Endothelial cell (in vitro differentiated cells): Measurements from ENCODE around the gene CHCHD3. TPM values are rescaled to one million over a fixed set of nuclear protein-coding genes. Genes with fewer than 3 reads are reported as not detected.

Source experiments
- DNase-seq: peaks from one replicate; pipeline ENCODE4 v3.0.0; 2021; ENCODE audit warnings: low spot score
- H3K27ac Mint-ChIP-seq: one replicate; pipeline ENCODE4 v1.8.0; 2021; ENCODE audit warnings: mixed read lengths, inconsistent platforms; ENCODE audit not compliant: unreplicated experiment
- H3K27me3 Mint-ChIP-seq: one replicate; pipeline ENCODE4 v1.8.0; 2021; ENCODE audit warnings: mild to moderate bottlenecking, moderate library complexity, mixed read lengths, inconsistent platforms; ENCODE audit not compliant: unreplicated experiment
- H3K36me3 Mint-ChIP-seq: one replicate; pipeline ENCODE4 v1.8.0; 2021; ENCODE audit warnings: mild to moderate bottlenecking, low read depth, mixed read lengths, inconsistent platforms; ENCODE audit not compliant: unreplicated experiment
- H3K4me1 Mint-ChIP-seq: one replicate; pipeline ENCODE4 v1.8.0; 2021; ENCODE audit warnings: mild to moderate bottlenecking, mixed read lengths, inconsistent platforms; ENCODE audit not compliant: unreplicated experiment
- H3K4me3 Mint-ChIP-seq: one replicate; pipeline ENCODE4 v1.8.0; 2021; ENCODE audit warnings: mild to moderate bottlenecking, mixed read lengths, inconsistent platforms; ENCODE audit not compliant: unreplicated experiment
- H3K9me3 Mint-ChIP-seq: one replicate; pipeline ENCODE4 v1.8.0; 2021; ENCODE audit warnings: mixed read lengths, inconsistent platforms; ENCODE audit not compliant: unreplicated experiment
- CTCF ChIP-seq: fragments of 200-600 bp; sonication (generic); IDR thresholded peaks from one replicate; pipeline ENCODE4 v1.5.0; 2021; ENCODE audit warnings: antibody characterized with exemption; ENCODE audit not compliant: unreplicated experiment
- total RNA-seq: library from RNA; stranded (reverse); fragmentation: NEBNext Ultra II Directional; extraction: Animal tissue kit (Norgen Biotek cat#: 25700); gene quantifications from one replicate; pipeline ENCODE4 v1.2.1, GENCODE V29; 2021; ENCODE audit not compliant: unreplicated experiment

The CHCHD3 gene
- total RNA-seq, 1 donor from 2014 or later, result 55.6 TPM

GRCh38 chr7:132854238-132854637, 227.7 kb downstream of the CHCHD3 start:
- no peaks in the 10 kb centered on the region for H3K9me3 Mint-ChIP-seq
- no peak overlapping the region for H3K27ac Mint-ChIP-seq
- no peak overlapping the region for H3K4me3 Mint-ChIP-seq
- no peaks in the 10 kb centered on the region for H3K27me3 Mint-ChIP-seq
- TF ChIP-seq CTCF, result no peak
- DNase-seq, result no peak
- peaks cover 3% of the 10 kb centered on the region for H3K4me1 Mint-ChIP-seq
- no peaks in the 10 kb centered on the region for H3K36me3 Mint-ChIP-seq

- Mint-ChIP-seq H3K9me3 (no peaks in the 10 kb centered on the region), H3K36me3 (no peaks in the 10 kb centered on the region), H3K4me3 (no peak overlapping the region), H3K4me1 (peaks cover 3% of the 10 kb centered on the region), H3K27me3 (no peaks in the 10 kb centered on the region), H3K27ac (no peak overlapping the region)
- no peak for DNase-seq
- TF ChIP-seq CTCF, result no peak
Observed at GRCh38 chr7:132847376-132847775, 234.5 kb downstream of the CHCHD3 start.

- H3K27ac Mint-ChIP-seq, result no peak overlapping the region
- H3K4me3 Mint-ChIP-seq, result no peak overlapping the region
- no peaks in the 10 kb centered on the region for H3K27me3 Mint-ChIP-seq
- peaks cover 3% of the 10 kb centered on the region for H3K4me1 Mint-ChIP-seq
- DNase-seq, result no peak
- H3K36me3 Mint-ChIP-seq, result no peaks in the 10 kb centered on the region
- H3K9me3 Mint-ChIP-seq, result no peaks in the 10 kb centered on the region
- no peak for TF ChIP-seq CTCF
Observed at GRCh38 chr7:132846086-132846485, 235.8 kb downstream of the CHCHD3 start.

- H3K27ac Mint-ChIP-seq, result no peak overlapping the region
- H3K36me3 Mint-ChIP-seq, result no peaks in the 10 kb centered on the region
Observed at GRCh38 chr7:132842478-132842877, 239.4 kb downstream of the CHCHD3 start.

GRCh38 chr7:132840199-132840598, 241.7 kb downstream of the CHCHD3 start:
- no peak overlapping the region for H3K4me3 Mint-ChIP-seq
- no peak for TF ChIP-seq CTCF
- H3K36me3 Mint-ChIP-seq, result no peaks in the 10 kb centered on the region

More at GRCh38 chr7:132842478-132842877, 239.4 kb downstream of the CHCHD3 start:
- no peaks in the 10 kb centered on the region for H3K9me3 Mint-ChIP-seq
- no peak for DNase-seq
- no peaks in the 10 kb centered on the region for H3K4me1 Mint-ChIP-seq
- TF ChIP-seq CTCF, result no peak
- no peak overlapping the region for H3K4me3 Mint-ChIP-seq
- H3K27me3 Mint-ChIP-seq, result no peaks in the 10 kb centered on the region

More at GRCh38 chr7:132840199-132840598, 241.7 kb downstream of the CHCHD3 start:
- Mint-ChIP-seq H3K9me3 (no peaks in the 10 kb centered on the region), H3K4me1 (no peaks in the 10 kb centered on the region), H3K27ac (no peak overlapping the region), H3K27me3 (no peaks in the 10 kb centered on the region)
- no peak for DNase-seq
